ENCODE data around the gene TGFBR3. TPM values are rescaled to one million over a fixed set of nuclear protein-coding genes. Genes with fewer than 3 reads are reported as not detected.

TGFBR3 gene
- total and polyA plus RNA-seq, 7 donors, result 5.1 to 24.5 (median 8.9) TPM

GRCh38 chr1:91769742-91770141, 116.2 kb downstream of the TGFBR3 start:
- Histone ChIP-seq H3K27ac (no peak overlapping the region), H3K36me3 (ENCODE audit: insufficient read depth in 1 of 2, low read depth in 1 of 2) (no peaks in the 10 kb centered on the region), H3K4me1 (peaks cover 3% of the 10 kb centered on the region), H3K4me3 (no peak overlapping the region), H3K9me3 (no peaks in the 10 kb centered on the region), H3K27me3 (ENCODE audit: insufficient read depth in 3 of 3, low read length in 2 of 3) (no peaks in the 10 kb centered on the region)
- ATAC-seq (peak in 2 of 4 donors; percentile 23 to 42), DNase-seq (no peak)
- 39 to 51% (median 47%) methylated on average over 5 of the region's 5 CpGs for WGBS, 3 donors
- TF ChIP-seq CTCF (IDR thresholded peaks at IDR 0.05), result no peak
- intact Hi-C loops (cut with DNase I), result no loop called here

GRCh38 chr1:91768786-91769725, 116.9 kb downstream of the TGFBR3 start:
- H3K27ac ChIP-seq, result no peak overlapping the region
- peak in 1 of 4 donors; percentile 41 for ATAC-seq
- H3K4me3 ChIP-seq, result no peak overlapping the region
- 58 to 78% (median 61%) methylated on average over 9 of the region's 9 CpGs for WGBS, 3 donors
- DNase-seq, result no peak
- no peaks in the 10 kb centered on the region for H3K27me3 ChIP-seq (ENCODE audit: insufficient read depth in 3 of 3, low read length in 2 of 3)
- H3K4me1 ChIP-seq, result peaks cover 3% of the 10 kb centered on the region
- intact Hi-C loops (cut with DNase I), result no loop called here
- TF ChIP-seq CTCF (IDR thresholded peaks at IDR 0.05), result no peak
- H3K9me3 ChIP-seq, result no peaks in the 10 kb centered on the region
- H3K36me3 ChIP-seq (ENCODE audit: insufficient read depth in 1 of 2, low read depth in 1 of 2), result no peaks in the 10 kb centered on the region

DNA sequence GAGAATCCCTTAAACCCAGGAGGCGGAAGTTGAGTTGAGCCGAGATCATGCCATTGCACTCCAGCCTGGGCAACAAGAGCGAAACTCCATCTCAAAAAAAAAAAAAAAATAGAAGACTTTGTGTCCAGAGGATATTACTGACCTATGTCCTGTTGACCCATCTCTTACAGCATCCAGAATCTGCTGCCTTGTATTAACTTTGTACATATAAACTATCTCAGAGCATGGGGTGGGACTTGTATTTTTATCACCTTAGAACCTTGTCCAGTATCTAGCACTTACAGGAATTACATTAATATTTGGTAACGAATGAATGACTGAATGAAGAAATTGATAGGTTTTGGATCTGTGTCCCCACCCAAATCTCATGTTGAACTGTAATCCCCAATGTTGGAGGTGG, 117.8 kb downstream of the TGFBR3 start:
- Histone ChIP-seq H3K27me3 (ENCODE audit: insufficient read depth in 3 of 3, low read length in 2 of 3) (no peaks in the 10 kb centered on the region), H3K27ac (no peak overlapping the region), H3K9me3 (no peaks in the 10 kb centered on the region), H3K4me3 (no peak overlapping the region), H3K4me1 (peaks cover 5% of the 10 kb centered on the region), H3K36me3 (ENCODE audit: insufficient read depth in 1 of 2, low read depth in 1 of 2) (no peaks in the 10 kb centered on the region)
- DNase-seq, result no peak
- intact Hi-C loops (cut with DNase I), result no loop called here
- 98 to 99% (median 98%) methylated on average over 4 of the region's 4 CpGs for WGBS, 3 donors
- no peak for TF ChIP-seq CTCF (IDR thresholded peaks at IDR 0.05)
- no peak for ATAC-seq

GRCh38 chr1:91766883-91767282, 119.1 kb downstream of the TGFBR3 start:
- Histone ChIP-seq H3K9me3 (no peaks in the 10 kb centered on the region), H3K27me3 (ENCODE audit: insufficient read depth in 3 of 3, low read length in 2 of 3) (no peaks in the 10 kb centered on the region), H3K27ac (no peak overlapping the region), H3K4me3 (no peak overlapping the region), H3K36me3 (ENCODE audit: insufficient read depth in 1 of 2, low read depth in 1 of 2) (no peaks in the 10 kb centered on the region), H3K4me1 (peaks cover 10% of the 10 kb centered on the region)
- DNase-seq (no peak), ATAC-seq (no peak)
- WGBS, 3 donors, result 79 to 83% methylated on average over 5 of the region's 5 CpGs; no CpG with 5 or more reads in 1 of the 3 donors
- TF ChIP-seq CTCF (IDR thresholded peaks at IDR 0.05), result no peak
- intact Hi-C loops (cut with DNase I), result no loop called here

Data from psoas muscle (tissue), 8 donors.